ENCODE results near the gene AJM1.
"Not testable (repeated sequence)": the region's sequence is repeated elsewhere in the genome, so short reads cannot be mapped to it uniquely, and the experiment has no call there.

AJM1 gene

GRCh38 chr9:136831720-136832104 is 10.6 kb upstream of the AJM1 start:
- no peak for ATAC-seq

- ATAC-seq = no peak
These were observed 9.7 kb upstream of the AJM1 start for GRCh38 chr9:136832581-136832980.

DNA sequence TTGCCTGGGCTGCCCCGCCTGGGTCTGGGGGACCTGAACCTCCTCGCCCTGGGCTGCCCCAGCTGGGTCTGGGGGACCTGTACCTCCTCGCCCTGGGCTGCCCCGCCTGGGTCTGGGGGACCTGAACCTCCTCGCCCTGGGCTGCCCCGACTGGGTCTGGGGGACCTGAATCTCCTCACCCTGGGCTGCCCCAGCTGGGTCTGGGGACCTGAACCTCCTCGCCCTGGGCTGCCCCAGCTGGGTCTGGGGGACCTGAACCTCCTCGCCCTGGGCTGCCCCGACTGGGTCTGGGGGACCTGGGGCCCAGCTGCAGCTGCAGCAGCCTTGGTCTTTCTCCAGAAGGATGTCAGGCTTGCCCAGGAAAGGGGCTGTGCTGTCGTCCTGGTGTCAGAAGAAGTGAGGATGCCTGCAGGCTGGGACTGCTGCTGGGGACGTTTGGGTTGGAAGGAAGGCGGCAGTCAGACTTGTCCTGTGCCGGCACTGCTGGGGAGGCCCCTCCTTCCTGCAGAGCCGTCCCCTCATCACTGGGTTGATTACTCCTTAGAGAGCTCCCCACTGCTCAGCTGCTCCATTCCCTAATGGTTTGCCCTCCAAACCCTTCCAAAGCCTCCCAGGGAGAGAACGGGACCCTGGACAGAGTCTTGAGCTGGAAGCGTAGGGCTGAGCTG is 8.8 kb upstream of the AJM1 start:
- not testable (repeated sequence) for ATAC-seq

- ATAC-seq = no peak
These were observed 6.9 kb upstream of the AJM1 start for GRCh38 chr9:136835162-136835931.

DNA sequence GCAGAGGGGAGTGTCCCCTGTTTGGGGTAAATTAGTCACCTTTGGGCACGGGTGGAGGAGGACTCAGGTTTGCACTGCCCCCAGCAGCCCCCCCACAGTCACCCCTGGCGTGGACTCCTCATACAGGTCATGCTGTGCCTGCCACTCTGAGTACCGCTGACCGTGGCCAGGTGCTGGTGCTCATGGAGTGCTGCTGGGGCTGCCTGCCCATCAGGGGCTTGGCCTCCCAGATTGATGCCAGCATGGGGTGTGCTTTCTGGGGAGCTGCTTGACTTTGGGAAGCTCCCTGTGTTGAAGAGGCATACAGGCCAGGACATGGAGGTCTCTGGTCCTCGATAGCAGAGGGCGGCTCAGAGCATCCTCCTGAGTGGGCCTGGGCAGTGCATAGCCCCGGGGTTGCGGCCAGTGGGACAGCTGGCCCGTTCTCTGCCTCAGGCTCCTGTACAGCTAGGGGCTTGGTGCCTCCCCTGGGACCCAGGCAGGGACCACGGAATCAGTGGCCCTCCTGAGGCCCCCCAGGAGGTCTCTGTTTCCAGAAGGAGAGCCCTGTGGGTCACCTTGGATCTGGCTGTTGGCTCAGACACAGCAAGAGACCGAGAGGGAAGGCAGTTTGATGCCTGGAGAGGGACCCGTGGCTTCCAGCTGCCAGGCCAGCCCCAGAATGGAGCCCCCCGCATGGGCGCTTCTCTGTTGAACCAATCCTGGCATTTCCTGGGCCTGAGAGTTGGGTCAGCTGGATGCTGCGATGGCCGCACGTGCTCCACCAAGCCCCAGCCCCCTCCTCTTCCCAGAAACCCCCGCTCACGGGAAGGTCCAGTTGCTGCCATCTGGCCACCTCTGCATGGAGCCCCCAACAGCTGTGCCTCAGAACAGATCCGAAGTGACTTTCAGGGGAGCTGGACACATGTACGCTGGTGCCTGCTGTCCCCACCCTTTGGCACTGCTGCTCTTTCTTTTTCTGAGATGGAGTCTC is 6.1 kb upstream of the AJM1 start:
- no peak for ATAC-seq

DNA sequence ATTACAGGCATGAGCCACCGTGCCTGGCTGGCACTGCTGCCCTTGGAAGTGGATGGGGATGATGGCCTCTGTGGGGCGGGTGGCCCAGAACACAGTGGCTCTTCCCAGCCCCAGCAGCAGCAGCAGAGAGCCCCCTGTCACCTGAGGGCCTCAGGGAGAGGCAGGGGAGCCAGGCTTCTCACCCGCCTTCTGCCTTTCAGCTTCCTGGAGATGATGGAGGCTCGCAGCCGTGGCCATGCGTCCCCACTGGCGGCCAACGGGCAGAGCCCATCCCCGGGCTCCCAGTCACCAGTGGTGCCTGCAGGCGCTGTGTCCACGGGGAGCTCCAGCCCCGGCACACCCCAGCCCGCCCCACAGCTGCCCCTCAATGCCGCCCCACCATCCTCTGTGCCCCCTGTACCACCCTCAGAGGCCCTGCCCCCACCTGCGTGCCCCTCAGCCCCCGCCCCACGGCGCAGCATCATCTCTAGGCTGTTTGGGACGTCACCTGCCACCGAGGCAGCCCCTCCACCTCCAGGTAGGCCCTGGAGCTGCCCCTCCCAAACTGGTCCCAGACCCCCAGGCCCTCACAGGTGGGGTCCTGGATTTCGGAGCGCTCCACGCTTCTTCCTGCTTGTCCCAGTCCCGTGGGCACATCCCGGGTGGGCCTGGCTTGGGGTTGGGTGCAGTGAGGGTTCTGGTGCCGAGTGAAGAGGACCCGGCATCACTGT is 5.0 kb upstream of the AJM1 start:
- no peak for ATAC-seq

- not testable (repeated sequence) for ATAC-seq
These were observed 4.4 kb upstream of the AJM1 start for GRCh38 chr9:136837856-136838277.

DNA sequence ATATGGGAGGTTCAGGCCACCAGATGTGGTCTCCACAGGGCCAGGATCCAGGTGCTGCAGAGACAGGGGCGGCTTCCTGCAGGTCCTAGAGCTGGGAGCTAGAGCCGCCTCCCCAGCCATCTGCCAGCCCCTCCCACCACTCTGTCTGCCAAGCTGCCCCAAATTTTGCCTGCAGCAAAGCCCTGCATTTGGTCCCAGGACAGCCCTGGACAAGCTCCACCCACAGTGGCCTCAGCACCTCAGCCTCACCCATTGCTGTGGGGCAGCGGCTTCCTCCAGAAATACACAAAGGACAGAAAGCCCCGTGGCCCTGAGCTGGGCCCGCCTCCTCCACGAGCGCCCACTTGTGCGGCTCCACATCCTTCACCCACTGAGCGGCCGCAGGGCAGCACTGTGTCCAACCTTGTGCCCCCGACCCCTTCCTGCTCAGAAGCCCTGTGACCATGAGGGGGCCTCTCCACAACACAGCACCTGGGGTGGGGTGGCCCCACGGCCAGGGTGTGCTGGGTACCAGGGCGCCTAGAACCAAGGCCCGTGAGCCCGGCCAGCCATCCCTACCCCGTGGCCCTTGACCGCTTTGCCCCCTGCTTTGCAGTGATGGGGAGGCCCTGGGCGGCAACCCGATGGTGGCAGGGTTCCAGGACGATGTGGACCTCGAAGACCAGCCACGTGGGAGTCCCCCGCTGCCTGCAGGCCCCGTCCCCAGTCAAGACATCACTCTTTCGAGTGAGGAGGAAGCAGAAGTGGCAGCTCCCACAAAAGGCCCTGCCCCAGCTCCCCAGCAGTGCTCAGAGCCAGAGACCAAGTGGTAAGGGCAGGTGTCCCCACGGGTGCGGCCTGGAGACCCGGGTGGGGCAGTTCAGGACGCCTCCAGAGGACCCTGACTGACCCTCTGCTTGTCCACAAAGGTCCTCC is 3.7 kb upstream of the AJM1 start:
- no peak for ATAC-seq

DNA sequence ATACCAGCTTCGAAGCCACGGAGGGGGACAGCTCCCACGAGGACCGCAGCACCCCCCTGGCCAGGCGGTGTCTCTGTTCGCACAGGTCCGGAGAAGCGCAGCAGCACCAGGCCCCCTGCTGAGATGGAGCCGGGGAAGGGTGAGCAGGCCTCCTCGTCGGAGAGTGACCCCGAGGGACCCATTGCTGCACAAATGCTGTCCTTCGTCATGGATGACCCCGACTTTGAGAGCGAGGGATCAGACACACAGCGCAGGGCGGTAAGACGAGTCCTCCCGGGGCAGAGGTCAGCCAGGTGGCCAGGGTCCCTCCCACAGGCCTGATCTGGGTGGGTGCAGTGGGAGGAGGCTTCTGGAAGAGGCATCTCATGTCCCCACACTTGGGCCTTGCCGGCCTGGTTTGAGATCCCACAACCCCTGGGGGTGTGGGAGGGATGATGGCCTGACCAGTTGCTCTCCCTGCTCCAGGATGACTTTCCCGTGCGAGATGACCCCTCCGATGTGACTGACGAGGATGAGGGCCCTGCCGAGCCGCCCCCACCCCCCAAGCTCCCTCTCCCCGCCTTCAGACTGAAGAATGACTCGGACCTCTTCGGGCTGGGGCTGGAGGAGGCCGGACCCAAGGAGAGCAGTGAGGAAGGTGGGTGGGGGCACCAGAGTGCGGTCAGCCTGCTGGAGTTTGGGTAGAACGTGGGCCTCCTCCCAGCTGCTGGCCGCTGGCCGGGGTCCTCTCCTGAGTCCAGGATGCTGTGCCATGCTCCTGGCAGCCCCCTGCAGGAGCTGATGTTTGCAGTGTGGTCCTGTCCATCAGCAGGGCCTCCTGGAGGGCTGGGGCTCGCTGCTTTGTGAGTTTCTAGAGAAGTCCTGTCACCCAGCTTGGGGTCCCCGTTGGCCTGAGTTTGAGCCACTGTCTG is 2.8 kb upstream of the AJM1 start:
- no peak for ATAC-seq

GRCh38 chr9:136840140-136840876 is 2.0 kb upstream of the AJM1 start:
- no peak for ATAC-seq

DNA sequence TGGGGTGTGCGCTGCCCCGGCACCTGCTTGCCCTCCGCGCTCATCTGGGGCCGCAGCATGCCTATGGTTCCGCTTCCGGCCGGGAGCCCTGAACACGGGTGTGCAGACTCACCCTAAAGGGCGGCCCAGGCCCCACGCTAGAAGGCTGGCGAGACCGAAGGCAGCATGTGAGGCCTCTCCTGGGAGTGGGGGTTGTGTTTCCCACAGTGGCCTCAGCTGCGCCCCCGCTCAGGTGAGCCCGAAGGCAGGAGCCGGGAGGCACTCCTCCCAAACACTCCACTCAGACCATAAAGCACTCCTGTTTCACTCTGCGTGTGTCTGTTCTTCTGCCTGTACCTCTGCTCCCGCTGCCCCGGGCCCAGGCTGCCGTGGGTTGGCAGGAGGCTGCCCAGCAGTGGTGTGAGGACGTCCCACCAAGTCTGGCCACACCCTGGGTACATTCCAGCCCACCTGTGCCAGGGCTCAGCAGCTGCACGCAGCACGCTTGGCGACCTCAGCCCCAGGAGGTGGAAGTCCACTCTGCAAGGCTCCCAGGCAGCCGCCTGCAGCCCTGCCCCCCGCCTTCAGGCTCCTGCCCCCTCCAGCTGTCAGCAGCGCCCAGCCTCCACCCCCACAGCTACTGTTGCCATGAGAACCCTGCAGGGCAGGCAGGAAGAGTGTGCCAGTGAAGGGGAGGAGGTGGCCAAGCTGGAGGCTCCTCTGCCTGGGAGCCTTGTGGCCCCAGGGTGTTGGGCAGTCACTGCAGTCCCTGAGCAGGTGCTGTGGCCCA is 1.2 kb upstream of the AJM1 start:
- ATAC-seq = no peak

DNA sequence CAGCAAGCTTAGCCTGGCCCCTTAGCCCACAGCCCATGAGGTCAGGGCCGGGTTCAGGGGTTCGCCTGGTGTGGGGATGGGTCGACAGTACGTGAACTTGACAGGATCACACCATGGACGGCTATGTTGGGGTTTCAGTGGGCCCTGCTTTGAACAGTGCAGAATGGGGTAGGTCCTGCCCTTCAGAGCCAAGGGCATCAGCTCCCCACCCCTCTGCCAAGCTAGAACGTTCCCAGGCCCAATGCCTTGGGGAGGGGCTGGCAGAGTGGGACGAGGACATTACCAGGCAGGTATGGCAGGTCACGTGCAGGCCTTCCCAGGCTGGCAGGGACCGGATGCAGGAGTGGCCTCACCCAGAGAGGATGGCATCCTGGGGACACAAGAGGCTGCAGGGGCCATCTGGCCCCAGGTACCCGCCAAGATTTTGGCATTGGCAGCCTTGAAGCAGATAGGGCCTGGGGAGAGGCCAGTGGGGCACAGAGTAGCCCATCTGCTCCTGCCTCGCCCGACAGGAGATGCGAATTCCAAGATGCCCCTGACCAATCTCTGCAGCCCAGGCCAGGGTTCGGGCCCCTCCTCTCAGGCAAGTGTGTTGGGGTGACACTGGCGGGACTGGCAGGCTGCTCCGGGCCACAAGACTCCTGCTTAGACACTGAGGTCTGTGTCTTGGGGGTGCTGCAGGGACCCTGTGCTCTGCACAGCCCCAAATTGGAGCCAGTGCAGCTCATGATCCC is 465 bp upstream of the AJM1 start:
- not testable (repeated sequence) for ATAC-seq

DNA sequence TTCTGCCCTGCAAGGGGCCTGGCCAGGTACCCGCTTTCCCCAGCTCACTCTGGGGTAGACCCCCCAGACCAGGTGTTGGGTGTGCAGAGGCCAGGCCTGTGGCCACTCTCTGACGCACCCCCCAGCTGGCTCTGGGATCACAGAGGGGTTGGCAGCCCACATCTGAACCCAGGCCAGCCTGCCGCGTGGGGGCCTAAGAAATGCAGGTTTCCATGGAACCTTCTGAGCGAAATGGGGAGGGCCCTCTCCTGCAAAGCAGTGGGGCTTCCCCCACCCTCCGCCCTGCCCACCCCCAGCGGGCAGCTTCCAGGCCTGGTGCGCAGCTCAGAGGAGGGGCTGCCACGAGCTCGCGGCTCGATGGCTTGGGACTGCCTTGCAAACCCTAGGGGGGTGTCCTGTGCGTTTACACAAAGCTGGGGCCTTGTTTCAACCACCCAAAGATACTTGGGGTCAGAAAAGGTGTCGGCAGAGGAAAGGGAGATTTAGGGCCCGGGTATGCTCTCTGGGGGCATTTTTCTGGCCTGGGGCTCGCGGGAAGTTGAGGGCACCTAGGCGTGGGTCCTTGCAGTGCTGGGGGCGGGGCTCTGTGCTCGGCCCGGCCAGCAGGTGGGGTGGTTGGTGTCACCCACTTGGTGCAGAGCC is 1.0 kb downstream of the AJM1 start:
- not testable (repeated sequence) for ATAC-seq

- peak in 1 of 2 donors; percentile 12 for ATAC-seq
These were observed 1.8 kb downstream of the AJM1 start for GRCh38 chr9:136843801-136844740.

- no peak for ATAC-seq
These were observed 2.6 kb downstream of the AJM1 start for GRCh38 chr9:136844761-136845464.
